Measurements from ENCODE around the gene ZDBF2.

DNA sequence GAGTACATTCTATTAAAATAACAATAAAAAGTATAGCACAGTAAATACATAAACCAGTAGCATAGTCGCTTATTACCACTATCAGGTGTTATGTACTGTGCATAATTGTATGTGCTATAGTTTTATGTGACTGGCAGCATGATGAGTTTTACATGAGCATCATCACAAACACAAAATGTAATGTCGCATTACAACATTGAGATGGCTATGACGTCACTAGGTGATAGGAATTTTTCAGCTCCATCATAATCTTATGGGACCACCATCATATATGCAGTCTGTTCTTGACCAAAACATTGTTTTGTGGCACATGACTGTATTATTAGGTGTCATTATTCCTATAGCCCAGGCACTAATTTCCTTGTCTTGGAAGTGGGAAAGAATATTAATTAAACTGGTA, 48.6 kb downstream of the ZDBF2 start:
- no peak for TF ChIP-seq CTCF (IDR thresholded peaks at IDR 0.05; ENCODE audit: low read depth, low read length, poor library complexity, severe bottlenecking)
- TF ChIP-seq EZH2phosphoT487 (IDR thresholded peaks at IDR 0.05; ENCODE audit: borderline replicate concordance, low read length) = no peak

Measured in DOHH2 (cell line).